ENCODE measurements around the gene CTSS.

- TF ChIP-seq, protein P1, sequence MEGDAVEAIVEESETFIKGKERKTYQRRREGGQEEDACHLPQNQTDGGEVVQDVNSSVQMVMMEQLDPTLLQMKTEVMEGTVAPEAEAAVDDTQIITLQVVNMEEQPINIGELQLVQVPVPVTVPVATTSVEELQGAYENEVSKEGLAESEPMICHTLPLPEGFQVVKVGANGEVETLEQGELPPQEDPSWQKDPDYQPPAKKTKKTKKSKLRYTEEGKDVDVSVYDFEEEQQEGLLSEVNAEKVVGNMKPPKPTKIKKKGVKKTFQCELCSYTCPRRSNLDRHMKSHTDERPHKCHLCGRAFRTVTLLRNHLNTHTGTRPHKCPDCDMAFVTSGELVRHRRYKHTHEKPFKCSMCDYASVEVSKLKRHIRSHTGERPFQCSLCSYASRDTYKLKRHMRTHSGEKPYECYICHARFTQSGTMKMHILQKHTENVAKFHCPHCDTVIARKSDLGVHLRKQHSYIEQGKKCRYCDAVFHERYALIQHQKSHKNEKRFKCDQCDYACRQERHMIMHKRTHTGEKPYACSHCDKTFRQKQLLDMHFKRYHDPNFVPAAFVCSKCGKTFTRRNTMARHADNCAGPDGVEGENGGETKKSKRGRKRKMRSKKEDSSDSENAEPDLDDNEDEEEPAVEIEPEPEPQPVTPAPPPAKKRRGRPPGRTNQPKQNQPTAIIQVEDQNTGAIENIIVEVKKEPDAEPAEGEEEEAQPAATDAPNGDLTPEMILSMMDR (conservative IDR thresholded peaks at IDR 0.05), result no peak
- no peak for TF ChIP-seq EZH2 (IDR thresholded peaks at IDR 0.05; ENCODE audit: low read depth)
Observed at GRCh38 chr1:150749720-150750311, 15.8 kb downstream of the CTSS start.

All from PC-9 (cell line).